HCT116 (cell line): ENCODE data around the gene F10. TPM values are rescaled to one million over a fixed set of nuclear protein-coding genes. Genes with fewer than 3 reads are reported as not detected.

Experiments
- ATAC-seq: fragments of 200-7000 bp; cut with Tn5 transposase; 2 replicates; pipeline ENCODE4 v1.9.1; 2020; ENCODE audit warnings: mild to moderate bottlenecking, moderate library complexity
- BruUV-seq: library from RNA; stranded (reverse); fragments of 400-500 nt; replicated peaks from 2 replicates; lab custom pipeline; 2021; lab: Mats Ljungman, UMichigan
- CTCF ChIA-PET: fragments of 300-600 bp; sonication (Branson Sonifier 250); formaldehyde crosslinking; loops from one replicate; lab custom pipeline; 2021; ENCODE audit warnings: antibody characterized with exemption; lab: Charles Lee
- POLR2A ChIA-PET: fragments of 300-600, 350-600 bp; sonication (Branson Sonifier 250); formaldehyde crosslinking; loops from one replicate; lab custom pipeline; 2021; ENCODE audit warnings: antibody characterized with exemption; lab: Charles Lee
- RAD21 ChIA-PET, 2 experiments: fragments of 300-600 bp; sonication (Branson Sonifier 250); formaldehyde crosslinking; loops; one replicate each; lab custom pipeline; 2023; ENCODE audit warnings: low total read pairs in 2 of 2; ENCODE audit not compliant: uncharacterized antibody in 2 of 2, unreplicated experiment in 2 of 2, low non-redundant PET in 1 of 2; lab: Charles Lee
- DNase-seq: peaks from one replicate; pipeline ENCODE4 v3.0.0-alpha.2; 2010; ENCODE audit warnings: low read depth, low spot score
- H2AFZ ChIP-seq: fragments of 200-600 bp; shearing (Covaris generic), sonication (generic); 2 replicates; pipeline ENCODE4 v1.6.1; 2017; ENCODE audit warnings: low read depth, mixed run types, mixed read lengths, antibody characterized with exemption, low read length; ENCODE audit not compliant: poor library complexity, severe bottlenecking
- H3K27ac ChIP-seq: 2 replicates; pipeline ENCODE4 v1.5.1; 2012; ENCODE audit warnings: low read depth, low read length
- H3K27me3 ChIP-seq: fragments of 200-600 bp; sonication (generic); 2 replicates; pipeline ENCODE4 v1.6.1; 2016; ENCODE audit warnings: mixed run types, low read length, mixed read lengths; ENCODE audit not compliant: insufficient read depth
- H3K36me3 ChIP-seq, 2 experiments: fragments of 200-500 bp in 1 of 2; fragments of 200-600 bp in 1 of 2; sonication (Bioruptor generic) in 1 of 2; sonication (generic) in 1 of 2; 2 replicates each; pipeline versions ENCODE4 v1.5.1 to v1.6.1; 2014 to 2016; ENCODE audit warnings: low read length in 2 of 2, inconsistent platforms in 1 of 2, mixed read lengths in 1 of 2, mixed run types in 1 of 2; ENCODE audit not compliant: insufficient read depth in 2 of 2, control insufficient read depth in 1 of 2
- H3K4me1 ChIP-seq, 2 experiments: fragments of 200-600 bp in 1 of 2; sonication (generic) in 1 of 2; 2 replicates each; pipeline versions ENCODE4 v1.5.1 to v1.6.1; 2012 to 2017; ENCODE audit warnings: low read length in 2 of 2, inconsistent platforms in 1 of 2, mild to moderate bottlenecking in 1 of 2, mixed read lengths in 1 of 2, mixed run types in 1 of 2, moderate library complexity in 1 of 2; ENCODE audit not compliant: insufficient read depth in 2 of 2, control insufficient read depth in 1 of 2
- H3K4me2 ChIP-seq: fragments of 200-600 bp; sonication (generic); 2 replicates; pipeline ENCODE4 v1.6.1; 2017; ENCODE audit warnings: mixed run types, low read length, mixed read lengths
- H3K4me3 ChIP-seq, 2 experiments: fragments of 200-600 bp in 1 of 2; sonication (generic) in 1 of 2; replicated peaks in 1 of 2; 2 replicates each; pipeline ENCODE4 v1.5.1; 2011 to 2016; ENCODE audit warnings: low read length in 2 of 2, control low read depth in 1 of 2, low read depth in 1 of 2, mild to moderate bottlenecking in 1 of 2, mixed read lengths in 1 of 2, mixed run types in 1 of 2
- H3K79me2 ChIP-seq: fragments of 200-600 bp; sonication (generic); 2 replicates; pipeline ENCODE4 v1.6.1; 2017; ENCODE audit warnings: mild to moderate bottlenecking, mixed run types, low read length, moderate library complexity, mixed read lengths; ENCODE audit not compliant: insufficient read depth
- H3K9ac ChIP-seq: fragments of 200-600 bp; sonication (generic); 2 replicates; pipeline ENCODE4 v1.6.1; 2016; ENCODE audit warnings: low read length, mixed read lengths
- H3K9me2 ChIP-seq: fragments of 200-600 bp; sonication (generic), shearing (Covaris generic); 2 replicates; pipeline ENCODE4 v1.6.1; 2017; ENCODE audit warnings: mixed run types, mild to moderate bottlenecking, moderate library complexity; ENCODE audit not compliant: insufficient read depth
- H3K9me3 ChIP-seq, 2 experiments: fragments of 200-500 bp in 1 of 2; fragments of 200-600 bp in 1 of 2; sonication (Bioruptor generic) in 1 of 2; sonication (generic) in 1 of 2; 2 replicates each; pipeline ENCODE4 v1.6.1; 2014 to 2017; ENCODE audit warnings: low read length in 2 of 2, mixed read lengths in 2 of 2, inconsistent platforms in 1 of 2, low read depth in 1 of 2, mild to moderate bottlenecking in 1 of 2, mixed run types in 1 of 2, moderate library complexity in 1 of 2; ENCODE audit not compliant: control insufficient read depth in 1 of 2, insufficient read depth in 1 of 2
- H4K20me1 ChIP-seq: fragments of 200-600 bp; sonication (generic), shearing (Covaris generic); 2 replicates; pipeline ENCODE4 v1.6.1; 2017; ENCODE audit warnings: mixed run types, mild to moderate bottlenecking, moderate library complexity; ENCODE audit not compliant: insufficient read depth
- ATF3 ChIP-seq: IDR thresholded peaks from 2 replicates; pipeline ENCODE4 v1.6.1; 2012
- CBX3 ChIP-seq: IDR thresholded peaks from 2 replicates; pipeline ENCODE4 v1.6.1; 2012; ENCODE audit warnings: low read depth
- ELF1 ChIP-seq: IDR thresholded peaks from 2 replicates; pipeline ENCODE4 v1.6.1; 2012; ENCODE audit warnings: low read depth, borderline replicate concordance
- EZH2 ChIP-seq: fragments of 200-600 bp; sonication (generic); IDR thresholded peaks from 2 replicates; pipeline ENCODE4 v1.6.1; 2017; ENCODE audit warnings: antibody characterized with exemption, mixed run types
- EZH2phosphoT487 ChIP-seq: fragments of 200-600 bp; IDR thresholded peaks from 2 replicates; pipeline ENCODE4 v1.6.1; 2018; ENCODE audit warnings: antibody characterized with exemption, borderline replicate concordance
- FOSL1 ChIP-seq: IDR thresholded peaks from 2 replicates; pipeline ENCODE4 v1.6.1; 2012; ENCODE audit warnings: low read depth
- JUND ChIP-seq: IDR thresholded peaks from 2 replicates; pipeline ENCODE4 v1.6.1; 2012
- MAX ChIP-seq: IDR thresholded peaks from 2 replicates; pipeline ENCODE4 v1.6.1; 2012
- POLR2A ChIP-seq: IDR thresholded peaks from 2 replicates; pipeline ENCODE4 v1.7.0; 2011; ENCODE audit warnings: borderline replicate concordance; ENCODE audit not compliant: insufficient read depth, insufficient read length; ENCODE audit errors: extremely low read depth
- POLR2AphosphoS5 ChIP-seq: IDR thresholded peaks from 2 replicates; pipeline ENCODE4 v1.6.1; 2011; ENCODE audit warnings: mild to moderate bottlenecking, low read depth, low read length, moderate library complexity
- RAD21 ChIP-seq: IDR thresholded peaks from 2 replicates; pipeline ENCODE4 v1.6.1; 2012; ENCODE audit warnings: low read depth, mild to moderate bottlenecking
- REST ChIP-seq: IDR thresholded peaks from 2 replicates; pipeline ENCODE4 v1.6.1; 2012; ENCODE audit warnings: low read depth
- SRF ChIP-seq: IDR thresholded peaks from 2 replicates; pipeline ENCODE4 v1.6.1; 2012; ENCODE audit warnings: low read depth
- YY1 ChIP-seq: IDR thresholded peaks from 2 replicates; pipeline ENCODE4 v1.6.1; 2011; ENCODE audit warnings: low read length, low read depth, moderate library complexity, mild to moderate bottlenecking; ENCODE audit not compliant: insufficient replicate concordance; ENCODE audit errors: extremely low read depth
- ZBTB33 ChIP-seq: IDR thresholded peaks from 2 replicates; pipeline ENCODE4 v1.6.1; 2011; ENCODE audit warnings: mild to moderate bottlenecking, low read length, moderate library complexity; ENCODE audit not compliant: insufficient replicate concordance; ENCODE audit errors: extremely low read depth
- ZFX ChIP-seq: fragments of 450-650 bp; IDR thresholded peaks from 2 replicates; pipeline ENCODE4 v1.6.1; 2017
- intact Hi-C: fragments of 100-400 bp; cut with micrococcal nuclease; formaldehyde crosslinking; loops from 2 replicates; pipeline ENCODE4 v1.10.0; 2022
- total RNA-seq: library from RNA; stranded (reverse); gene quantifications from one replicate; pipeline ENCODE4 v1.2.1, GENCODE V29; 2021; ENCODE audit not compliant: unreplicated experiment
- TF ChIP-seq, protein P1 (sequence below), 3 experiments: fragments of 200-600 bp in 1 of 3; sonication (generic) in 1 of 3; IDR thresholded peaks in 2 of 3; conservative IDR thresholded peaks in 1 of 3; 2 replicates each; pipeline ENCODE4 v1.5.1; 2012 to 2017; ENCODE audit warnings: low read depth in 2 of 3, low read length in 2 of 3, antibody characterized with exemption in 1 of 3, borderline replicate concordance in 1 of 3, control low read depth in 1 of 3, mild to moderate bottlenecking in 1 of 3, mixed read lengths in 1 of 3, mixed run types in 1 of 3, moderate library complexity in 1 of 3; ENCODE audit not compliant: insufficient read depth in 1 of 3

F10 gene
- total RNA-seq, 1 experiment from 2014 or later, result 4.0 TPM

GRCh38 chr13:113096745-113097305, 25.8 kb upstream of the F10 start:
- RAD21 ChIA-PET, result no interaction called here
- no peaks in the 10 kb centered on the region for H3K9me3 ChIP-seq
- H3K9me2 ChIP-seq, result no peaks in the 10 kb centered on the region
- TF ChIP-seq EZH2phosphoT487, result no peak
- TF ChIP-seq YY1, result no peak
- no peak for TF ChIP-seq REST
- no peak for TF ChIP-seq ZBTB33
- TF ChIP-seq JUND, result no peak
- no peak for TF ChIP-seq CBX3
- no peak for TF ChIP-seq ELF1
- TF ChIP-seq MAX, result no peak
- no peak for TF ChIP-seq RAD21
- TF ChIP-seq FOSL1, result no peak
- TF ChIP-seq SRF, result no peak
- no peak for TF ChIP-seq POLR2AphosphoS5
- no peak for TF ChIP-seq EZH2
- TF ChIP-seq, protein P1, sequence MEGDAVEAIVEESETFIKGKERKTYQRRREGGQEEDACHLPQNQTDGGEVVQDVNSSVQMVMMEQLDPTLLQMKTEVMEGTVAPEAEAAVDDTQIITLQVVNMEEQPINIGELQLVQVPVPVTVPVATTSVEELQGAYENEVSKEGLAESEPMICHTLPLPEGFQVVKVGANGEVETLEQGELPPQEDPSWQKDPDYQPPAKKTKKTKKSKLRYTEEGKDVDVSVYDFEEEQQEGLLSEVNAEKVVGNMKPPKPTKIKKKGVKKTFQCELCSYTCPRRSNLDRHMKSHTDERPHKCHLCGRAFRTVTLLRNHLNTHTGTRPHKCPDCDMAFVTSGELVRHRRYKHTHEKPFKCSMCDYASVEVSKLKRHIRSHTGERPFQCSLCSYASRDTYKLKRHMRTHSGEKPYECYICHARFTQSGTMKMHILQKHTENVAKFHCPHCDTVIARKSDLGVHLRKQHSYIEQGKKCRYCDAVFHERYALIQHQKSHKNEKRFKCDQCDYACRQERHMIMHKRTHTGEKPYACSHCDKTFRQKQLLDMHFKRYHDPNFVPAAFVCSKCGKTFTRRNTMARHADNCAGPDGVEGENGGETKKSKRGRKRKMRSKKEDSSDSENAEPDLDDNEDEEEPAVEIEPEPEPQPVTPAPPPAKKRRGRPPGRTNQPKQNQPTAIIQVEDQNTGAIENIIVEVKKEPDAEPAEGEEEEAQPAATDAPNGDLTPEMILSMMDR (IDR thresholded peaks at IDR 0.05 in 2 of 3, conservative IDR thresholded peaks at IDR 0.05 in 1 of 3; ENCODE audit: borderline replicate concordance in 1 of 3, insufficient read depth in 1 of 3, low read depth in 2 of 3, low read length in 2 of 3), result no peak
- TF ChIP-seq POLR2A, result no peak
- no peak for TF ChIP-seq ZFX
- TF ChIP-seq ATF3, result no peak
- POLR2A ChIA-PET, result no interaction called here
- no peaks in the 10 kb centered on the region for H3K36me3 ChIP-seq
- no peak for ATAC-seq
- no peak overlapping the region for H3K4me2 ChIP-seq
- no peak overlapping the region for H2AFZ ChIP-seq
- H3K27me3 ChIP-seq, result peaks cover 5% of the 10 kb centered on the region; the same call in 1 of the 2 replicates
- H3K4me1 ChIP-seq, result no peaks in the 10 kb centered on the region
- no TSS peak for BruUV-seq
- intact Hi-C loops, result no loop called here
- no peak overlapping the region for H3K9ac ChIP-seq
- CTCF ChIA-PET, result no interaction called here
- H3K4me3 ChIP-seq, result no peak overlapping the region
- no peaks in the 10 kb centered on the region for H4K20me1 ChIP-seq
- no peak overlapping the region for H3K27ac ChIP-seq
- H3K79me2 ChIP-seq, result no peaks in the 10 kb centered on the region
- no peak for DNase-seq
